ENCODE data around the gene FOS. TPM values are rescaled to one million over a fixed set of nuclear protein-coding genes. Genes with fewer than 3 reads are reported as not detected.
A peak's percentile ranks its signal among the peaks of the same experiment; 100 is the strongest.

FOS gene
- total and polyA plus RNA-seq, 2 of the 8 experiments (the other 6 are each of a cell fraction or from before 2014, with no cell fraction given): 50.2 to 51.8 TPM

- H4K20me1 ChIP-seq (replicated peaks in 1 of 2; ENCODE audit: control insufficient read depth in 1 of 2, insufficient read depth in 2 of 2, low read length in 2 of 2): no peaks in the 10 kb centered on the region
- no peaks in the 10 kb centered on the region for H3K36me3 ChIP-seq (ENCODE audit: control insufficient read depth in 2 of 4, insufficient read depth in 4 of 4, low read length in 3 of 4)
- no peak overlapping the region for H2AK5ac ChIP-seq (ENCODE audit: low read depth, low read length)
- H3K56ac ChIP-seq (replicated peaks; ENCODE audit: insufficient read length, low read depth, low read length): no peak overlapping the region
- 93% methylated on average over 13 of the region's 13 CpGs; no CpG with 5 or more reads in 1 of the 2 experiments for WGBS, 2 experiments (ENCODE audit: extremely low coverage in 1 of 2, insufficient coverage in 1 of 2, insufficient read length in 1 of 2, insufficient replicate concordance in 2 of 2, low coverage in 1 of 2, low lambda C conversion rate in 2 of 2, missing lambda C conversion rate in 1 of 2)
- no peak overlapping the region for H3K14ac ChIP-seq (ENCODE audit: insufficient read length)
- no peak for DNase-seq (ENCODE audit: low read depth in 1 of 2, low spot score in 2 of 2)
- CTCF ChIA-PET (ENCODE audit: partially characterized antibody): interaction anchor here (0.7 to 1.3 kb wide), 3 partner anchors 132 to 163 kb away, joined by 3 to 4 read pairs (median 3); no protein-coding TSS in a partner anchor
- H2BK15ac ChIP-seq (ENCODE audit: low read length): 0 out of 2 replicates have a peak overlapping the region, but pooled peaks have one; percentile 16
- H3K23me2 ChIP-seq (ENCODE audit: low read depth, low read length): peaks cover 9% of the 10 kb centered on the region; the same call in 1 of the 2 replicates
- H3K27me3 ChIP-seq (replicated peaks in 1 of 4; ENCODE audit: control insufficient read depth in 3 of 4, extremely low read depth in 1 of 4, insufficient read depth in 3 of 4, low read length in 3 of 4): peaks cover 0 to 20% (median 7%) of the 10 kb centered on the region in 4 experiments; a peak in 5 of 7 replicates
- H3K4me3 ChIP-seq (ENCODE audit: extremely low read depth in 1 of 4, insufficient read depth in 2 of 4, low read depth in 3 of 4, low read length in 4 of 4): no peak overlapping the region
- FAIRE-seq: no peak
- H4K8ac ChIP-seq (ENCODE audit: extremely low read depth, insufficient read depth, low read length): no peak overlapping the region
- H3K18ac ChIP-seq (ENCODE audit: extremely low read depth, low read length): no peak overlapping the region
- H3K9ac ChIP-seq (replicated peaks in 1 of 4; ENCODE audit: extremely low read depth in 1 of 4, low read depth in 3 of 4, low read length in 3 of 4): no peak overlapping the region
- H3K9me3 ChIP-seq (ENCODE audit: insufficient read depth in 2 of 2, low read depth in 1 of 2, low read length in 1 of 2): no peaks in the 10 kb centered on the region
- no peak overlapping the region for H4K91ac ChIP-seq (replicated peaks; ENCODE audit: insufficient read length, low read length)
- peaks cover 4 to 6% (median 5%) of the 10 kb centered on the region in 4 experiments; a peak in 5 of 7 replicates for H3K4me1 ChIP-seq (replicated peaks in 1 of 4; ENCODE audit: control insufficient read depth in 3 of 4, insufficient read depth in 4 of 4, low read length in 3 of 4)
- H2BK120ac ChIP-seq (replicated peaks; ENCODE audit: low read depth, low read length): no peak overlapping the region
- H3K4ac ChIP-seq (replicated peaks; ENCODE audit: insufficient read length, low read depth, low read length): no peak overlapping the region
- H4K5ac ChIP-seq (ENCODE audit: insufficient read length, low read depth, low read length): no peak overlapping the region
- no peak overlapping the region for H3K27ac ChIP-seq (ENCODE audit: low read depth, low read length)
- H3K79me1 ChIP-seq (ENCODE audit: low read depth, low read length): no peaks in the 10 kb centered on the region
- H3K4me2 ChIP-seq (ENCODE audit: insufficient read depth in 1 of 2, low read depth in 2 of 2, low read length in 2 of 2): no peak overlapping the region
- no peaks in the 10 kb centered on the region for H3K79me2 ChIP-seq (ENCODE audit: control insufficient read depth in 1 of 2, insufficient read depth in 2 of 2, low read length in 2 of 2)
- POLR2A ChIA-PET (ENCODE audit: partially characterized antibody): interaction anchor here (1.1 to 14.8 kb wide), 3 partner anchors 13 to 17 kb away, joined by 3 to 351 read pairs (median 28); no protein-coding TSS in a partner anchor
- no peak overlapping the region for H2BK5ac ChIP-seq (ENCODE audit: low read depth, low read length)
- H2AFZ ChIP-seq (ENCODE audit: low read length): no peak overlapping the region
- H2BK12ac ChIP-seq (ENCODE audit: low read depth, low read length): 0 out of 2 replicates have a peak overlapping the region, but pooled peaks have one; percentile 17
- no peak overlapping the region for H3K23ac ChIP-seq (ENCODE audit: insufficient read length)
- H2BK20ac ChIP-seq (ENCODE audit: low read length): no peak overlapping the region
- TF ChIP-seq RBBP5 (IDR thresholded peaks at IDR 0.05; ENCODE audit: borderline replicate concordance, low read depth, low read length) (no peak), HDAC6 (IDR thresholded peaks at IDR 0.05; ENCODE audit: low read depth, low read length) (no peak), BCL11A (IDR thresholded peaks at IDR 0.05; ENCODE audit: low read depth in 2 of 2, low read length in 2 of 2) (no peak), POLR2AphosphoS5 (IDR thresholded peaks at IDR 0.05; ENCODE audit: low read depth, low read length) (no peak), CREB1 (IDR thresholded peaks at IDR 0.05) (no peak), SRF (IDR thresholded peaks at IDR 0.05; ENCODE audit: low read depth, low read length) (no peak), CHD1 (IDR thresholded peaks at IDR 0.05; ENCODE audit: low read depth, low read length) (no peak), FOSL1 (IDR thresholded peaks at IDR 0.05; ENCODE audit: insufficient read depth, low read depth, low read length) (no peak), E2F6 (IDR thresholded peaks at IDR 0.05) (no peak)
- TF ChIP-seq, protein P1, sequence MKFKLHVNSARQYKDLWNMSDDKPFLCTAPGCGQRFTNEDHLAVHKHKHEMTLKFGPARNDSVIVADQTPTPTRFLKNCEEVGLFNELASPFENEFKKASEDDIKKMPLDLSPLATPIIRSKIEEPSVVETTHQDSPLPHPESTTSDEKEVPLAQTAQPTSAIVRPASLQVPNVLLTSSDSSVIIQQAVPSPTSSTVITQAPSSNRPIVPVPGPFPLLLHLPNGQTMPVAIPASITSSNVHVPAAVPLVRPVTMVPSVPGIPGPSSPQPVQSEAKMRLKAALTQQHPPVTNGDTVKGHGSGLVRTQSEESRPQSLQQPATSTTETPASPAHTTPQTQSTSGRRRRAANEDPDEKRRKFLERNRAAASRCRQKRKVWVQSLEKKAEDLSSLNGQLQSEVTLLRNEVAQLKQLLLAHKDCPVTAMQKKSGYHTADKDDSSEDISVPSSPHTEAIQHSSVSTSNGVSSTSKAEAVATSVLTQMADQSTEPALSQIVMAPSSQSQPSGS (IDR thresholded peaks at IDR 0.05; ENCODE audit: low read length): no peak
Observed at GRCh38 chr14:75273272-75274049, 5.2 kb upstream of the FOS start.
